HEK293 (cell line): Measurements from ENCODE around the gene AR.
A peak's percentile ranks its signal among the peaks of the same experiment; 100 is the strongest.
"Not testable (repeated sequence)": the region's sequence is repeated elsewhere in the genome, so short reads cannot be mapped to it uniquely, and the experiment has no call there.

Source experiments
- CTCF ChIA-PET: fragments of 350-600 bp; formaldehyde crosslinking; extraction: SDS; loops from one replicate; lab custom pipeline; 2021; ENCODE audit warnings: antibody characterized with exemption; lab: Yijun Ruan, JAX
- POLR2A ChIA-PET: fragments of 300-600 bp; formaldehyde crosslinking; extraction: SDS; loops from one replicate; lab custom pipeline; 2020; ENCODE audit warnings: antibody characterized with exemption, inconsistent platforms; lab: Yijun Ruan, JAX
- H3K27ac ChIP-seq: fragments of 200-500 bp; sonication (Bioruptor generic); 2 replicates; pipeline ENCODE4 v1.5.1; 2014; ENCODE audit warnings: low read depth, low read length, control low read depth, inconsistent platforms; ENCODE audit errors: extremely low read depth
- H3K36me3 ChIP-seq, 2 experiments: fragments of 200-500 bp in 1 of 2; sonication (Bioruptor generic) in 1 of 2; 1 replicate in 1 of 2; 2 replicates in 1 of 2; pipeline ENCODE4 v1.5.1; 2014 to 2017; ENCODE audit warnings: inconsistent platforms in 2 of 2, low read length in 2 of 2; ENCODE audit not compliant: control insufficient read depth in 2 of 2, insufficient read depth in 1 of 2
- H3K4me1 ChIP-seq: fragments of 200-500 bp; sonication (Bioruptor generic); 2 replicates; pipeline ENCODE4 v1.5.1; 2014; ENCODE audit warnings: mild to moderate bottlenecking, low read length, inconsistent platforms; ENCODE audit not compliant: control insufficient read depth, insufficient read depth
- H3K4me3 ChIP-seq: 2 replicates; pipeline ENCODE4 v1.5.1; 2011; ENCODE audit warnings: low read depth, mild to moderate bottlenecking, control low read depth, low read length, moderate library complexity
- H3K9me3 ChIP-seq: fragments of 200-500 bp; sonication (Bioruptor generic); 2 replicates; pipeline ENCODE4 v1.5.1; 2014; ENCODE audit warnings: low read depth, low read length, inconsistent platforms; ENCODE audit not compliant: control insufficient read depth, insufficient read depth
- GFI1B ChIP-seq: fragments of 450-650 bp; formaldehyde crosslinking; IDR thresholded peaks from 2 replicates; pipeline ENCODE4 v1.5.1; 2016; ENCODE audit warnings: missing biosample characterization, missing genetic modification characterization
- GLI2 ChIP-seq: fragments of 450-650 bp; formaldehyde crosslinking; IDR thresholded peaks from 2 replicates; pipeline ENCODE4; 2017; ENCODE audit warnings: missing biosample characterization, missing genetic modification characterization, low read depth, borderline replicate concordance
- HOXC10 ChIP-seq: sonication (generic); formaldehyde crosslinking; IDR thresholded peaks from 2 replicates; pipeline ENCODE4 v1.8.1; 2023; ENCODE audit warnings: mild to moderate bottlenecking, missing genetic modification reagents
- KLF7 ChIP-seq: fragments of 450-650 bp; formaldehyde crosslinking; IDR thresholded peaks from 2 replicates; pipeline ENCODE4 v1.5.1; 2016; ENCODE audit warnings: missing biosample characterization, missing genetic modification characterization, borderline replicate concordance
- OVOL3 ChIP-seq: fragments of 450-650 bp; formaldehyde crosslinking; IDR thresholded peaks from 2 replicates; pipeline ENCODE4 v1.5.1; 2016; ENCODE audit warnings: missing biosample characterization, missing genetic modification characterization
- ZBTB10 ChIP-seq: fragments of 450-650 bp; formaldehyde crosslinking; IDR thresholded peaks from 2 replicates; pipeline ENCODE4 v1.5.1; 2016; ENCODE audit warnings: missing biosample characterization, missing genetic modification characterization
- ZBTB20 ChIP-seq: fragments of 450-650 bp; formaldehyde crosslinking; IDR thresholded peaks from 2 replicates; pipeline ENCODE4 v1.5.1; 2016; ENCODE audit warnings: missing biosample characterization, missing genetic modification characterization
- ZBTB8A ChIP-seq: fragments of 450-650 bp; formaldehyde crosslinking; IDR thresholded peaks from 2 replicates; pipeline ENCODE4 v1.5.1; 2016; ENCODE audit warnings: missing biosample characterization, missing genetic modification characterization
- ZFP69B ChIP-seq: fragments of 450-650 bp; formaldehyde crosslinking; IDR thresholded peaks from 2 replicates; pipeline ENCODE4 v1.5.1; 2016; ENCODE audit warnings: missing biosample characterization, missing genetic modification characterization
- ZNF121 ChIP-seq: fragments of 450-650 bp; formaldehyde crosslinking; IDR thresholded peaks from 2 replicates; pipeline ENCODE4 v1.5.1; 2016; ENCODE audit warnings: missing biosample characterization, missing genetic modification characterization
- ZNF146 ChIP-seq: fragments of 450-650 bp; formaldehyde crosslinking; IDR thresholded peaks from 2 replicates; pipeline ENCODE4 v1.5.1; 2016; ENCODE audit warnings: missing biosample characterization, missing genetic modification characterization
- ZNF16 ChIP-seq: fragments of 450-650 bp; formaldehyde crosslinking; IDR thresholded peaks from 2 replicates; pipeline ENCODE4 v1.5.1; 2016; ENCODE audit warnings: low read depth, missing biosample characterization, missing genetic modification characterization
- ZNF169 ChIP-seq: fragments of 450-650 bp; formaldehyde crosslinking; IDR thresholded peaks from 2 replicates; pipeline ENCODE4 v1.5.1; 2016; ENCODE audit warnings: missing biosample characterization, missing genetic modification characterization
- ZNF202 ChIP-seq: fragments of 450-650 bp; formaldehyde crosslinking; IDR thresholded peaks from 2 replicates; pipeline ENCODE4 v1.5.1; 2016; ENCODE audit warnings: missing biosample characterization, missing genetic modification characterization, borderline replicate concordance
- ZNF211 ChIP-seq: fragments of 450-650 bp; formaldehyde crosslinking; IDR thresholded peaks from 2 replicates; pipeline ENCODE4 v1.5.1; 2016; ENCODE audit warnings: low read depth, missing biosample characterization, missing genetic modification characterization
- ZNF280D ChIP-seq: fragments of 450-650 bp; formaldehyde crosslinking; IDR thresholded peaks from 2 replicates; pipeline ENCODE4 v1.5.1; 2016; ENCODE audit warnings: missing biosample characterization, missing genetic modification characterization
- ZNF292 ChIP-seq: fragments of 450-650 bp; formaldehyde crosslinking; IDR thresholded peaks from 2 replicates; pipeline ENCODE4 v1.5.1; 2016; ENCODE audit warnings: low read depth, missing biosample characterization, missing genetic modification characterization, borderline replicate concordance
- ZNF362 ChIP-seq: fragments of 450-650 bp; formaldehyde crosslinking; IDR thresholded peaks from 2 replicates; pipeline ENCODE4 v1.5.1; 2016; ENCODE audit warnings: missing biosample characterization, missing genetic modification characterization
- ZNF433 ChIP-seq: fragments of 450-650 bp; formaldehyde crosslinking; IDR thresholded peaks from 2 replicates; pipeline ENCODE4 v1.5.1; 2016; ENCODE audit warnings: missing biosample characterization, missing genetic modification characterization, low read depth
- ZNF560 ChIP-seq: fragments of 450-650 bp; formaldehyde crosslinking; IDR thresholded peaks from 2 replicates; pipeline ENCODE4 v1.5.1; 2017; ENCODE audit warnings: missing biosample characterization, missing genetic modification characterization, borderline replicate concordance
- ZNF571 ChIP-seq: fragments of 450-650 bp; formaldehyde crosslinking; IDR thresholded peaks from 2 replicates; pipeline ENCODE4 v1.5.0; 2017; ENCODE audit warnings: missing biosample characterization, missing genetic modification characterization
- ZNF580 ChIP-seq: fragments of 450-650 bp; formaldehyde crosslinking; IDR thresholded peaks from 2 replicates; pipeline ENCODE4 v1.5.1; 2016; ENCODE audit warnings: missing biosample characterization, missing genetic modification characterization
- ZNF621 ChIP-seq: fragments of 450-650 bp; formaldehyde crosslinking; IDR thresholded peaks from 2 replicates; pipeline ENCODE4 v1.5.1; 2017; ENCODE audit warnings: missing biosample characterization, missing genetic modification characterization
- ZNF623 ChIP-seq: fragments of 450-650 bp; formaldehyde crosslinking; IDR thresholded peaks from 2 replicates; pipeline ENCODE4 v1.5.1; 2016; ENCODE audit warnings: missing biosample characterization, missing genetic modification characterization
- ZNF645 ChIP-seq: fragments of 450-650 bp; formaldehyde crosslinking; IDR thresholded peaks from 2 replicates; pipeline ENCODE4; 2016; ENCODE audit warnings: missing biosample characterization, missing genetic modification characterization

Gene AR

GRCh38 chrX:67670717-67671116 is 126.9 kb downstream of the AR start:
- POLR2A ChIA-PET, CTCF ChIA-PET, H3K4me1 ChIP-seq: not testable (repeated sequence)

GRCh38 chrX:67673741-67674274 is 130.0 kb downstream of the AR start:
- H3K9me3 ChIP-seq = no peaks in the 10 kb centered on the region
- CTCF ChIA-PET = no interaction called here
- POLR2A ChIA-PET = no interaction called here
- no peak overlapping the region for H3K4me3 ChIP-seq
- no peak for TF ChIP-seq ZFP69B (tag by site-specific recombination)
- TF ChIP-seq ZNF292 (tag by site-specific recombination) = no peak
- TF ChIP-seq HOXC10 (CRISPR knock-in tag) = no peak
- no peak for TF ChIP-seq ZNF645
- TF ChIP-seq ZNF433 (tag by site-specific recombination) = no peak
- no peak for TF ChIP-seq ZBTB10 (tag by site-specific recombination)
- no peak for TF ChIP-seq ZNF560
- TF ChIP-seq ZBTB8A = no peak
- TF ChIP-seq ZNF211 = no peak
- TF ChIP-seq GFI1B = no peak
- TF ChIP-seq ZNF121 (tag by site-specific recombination) = no peak
- TF ChIP-seq ZNF362 (tag by site-specific recombination) = no peak
- TF ChIP-seq ZNF621 = no peak
- no peaks in the 10 kb centered on the region for H3K36me3 ChIP-seq
- H3K4me1 ChIP-seq = no peaks in the 10 kb centered on the region
- no peak overlapping the region for H3K27ac ChIP-seq

More at GRCh38 chrX:67670717-67671116, 126.9 kb downstream of the AR start:
- TF ChIP-seq ZNF280D (tag by site-specific recombination) (0 out of 2 replicates have a peak, but pooled peaks have one; percentile 60), ZNF146 (peak; percentile 92)
- H3K27ac ChIP-seq, H3K36me3 ChIP-seq, H3K9me3 ChIP-seq, H3K4me3 ChIP-seq: not testable (repeated sequence)

- H3K9me3 ChIP-seq = no peaks in the 10 kb centered on the region
- no peaks in the 10 kb centered on the region for H3K4me1 ChIP-seq
- ChIA-PET POLR2A (no interaction called here), CTCF (no interaction called here)
- H3K27ac ChIP-seq = no peak overlapping the region
- H3K36me3 ChIP-seq = no peaks in the 10 kb centered on the region; a peak in 1 of 3 replicates
- H3K4me3 ChIP-seq = no peak overlapping the region
- TF ChIP-seq ZNF623 = no peak
- TF ChIP-seq ZNF571 (tag by site-specific recombination) = no peak
- TF ChIP-seq ZNF121 (tag by site-specific recombination) = no peak
- TF ChIP-seq OVOL3 (tag by site-specific recombination) = no peak
- TF ChIP-seq ZNF580 (tag by site-specific recombination) = no peak
- no peak for TF ChIP-seq ZBTB20
- no peak for TF ChIP-seq ZNF169
- no peak for TF ChIP-seq ZNF16 (tag by site-specific recombination)
- TF ChIP-seq ZNF202 (tag by site-specific recombination) = no peak
- TF ChIP-seq GLI2 (tag by site-specific recombination) = no peak
- TF ChIP-seq KLF7 = no peak
These were observed 130.9 kb downstream of the AR start for GRCh38 chrX:67674741-67675140.
